Glutamatergic neuron (in vitro differentiated cells): ENCODE data around the gene THSD8. TPM values are rescaled to one million over a fixed set of nuclear protein-coding genes. Genes with fewer than 3 reads are reported as not detected.
"Not testable (repeated sequence)": the region's sequence is repeated elsewhere in the genome, so short reads cannot be mapped to it uniquely, and the experiment has no call there.

Experiments used
- DNase-seq: peaks from one replicate; pipeline ENCODE4 v3.0.0; 2022
- H3K27ac Mint-ChIP-seq: one replicate; pipeline ENCODE4 v1.8.0; 2020; ENCODE audit warnings: mild to moderate bottlenecking, mixed read lengths, inconsistent platforms; ENCODE audit not compliant: unreplicated experiment
- H3K27me3 Mint-ChIP-seq: one replicate; pipeline ENCODE4 v1.8.0; 2020; ENCODE audit warnings: mild to moderate bottlenecking, moderate library complexity, mixed read lengths, inconsistent platforms; ENCODE audit not compliant: unreplicated experiment
- H3K36me3 Mint-ChIP-seq: one replicate; pipeline ENCODE4 v1.8.0; 2020; ENCODE audit warnings: mild to moderate bottlenecking, mixed read lengths, inconsistent platforms; ENCODE audit not compliant: unreplicated experiment
- H3K4me1 Mint-ChIP-seq: one replicate; pipeline ENCODE4 v1.8.0; 2020; ENCODE audit warnings: mild to moderate bottlenecking, low read depth, mixed read lengths, inconsistent platforms; ENCODE audit not compliant: unreplicated experiment
- H3K4me3 Mint-ChIP-seq: one replicate; pipeline ENCODE4 v1.8.0; 2020; ENCODE audit warnings: mild to moderate bottlenecking, mixed read lengths, inconsistent platforms; ENCODE audit not compliant: unreplicated experiment
- H3K9me3 Mint-ChIP-seq: one replicate; pipeline ENCODE4 v1.8.0; 2020; ENCODE audit warnings: mild to moderate bottlenecking, moderate library complexity, mixed read lengths, inconsistent platforms; ENCODE audit not compliant: unreplicated experiment
- CTCF ChIP-seq: fragments of 200-600 bp; sonication (generic); IDR thresholded peaks from one replicate; pipeline ENCODE4 v1.5.0; 2021; ENCODE audit not compliant: partially characterized antibody, unreplicated experiment
- total RNA-seq: library from RNA; stranded (reverse); fragmentation: NEBNext Ultra II Directional; extraction: Animal tissue kit (Norgen Biotek cat#: 25700); gene quantifications from one replicate; pipeline ENCODE4 v1.2.1, GENCODE V29; 2021; ENCODE audit not compliant: unreplicated experiment

THSD8 gene
- total RNA-seq, 1 donor from 2014 or later, result 14.4 TPM

GRCh38 chr19:12796146-12797071 lies 5.5 kb upstream of the THSD8 start:
- H3K27ac Mint-ChIP-seq, result no peak overlapping the region
- peak; percentile 88 for TF ChIP-seq CTCF

GRCh38 chr19:12797141-12797587 lies 4.7 kb upstream of the THSD8 start:
- Mint-ChIP-seq H3K36me3 (no peaks in the 10 kb centered on the region), H3K4me1 (peaks cover 20% of the 10 kb centered on the region), H3K27ac (no peak overlapping the region), H3K27me3 (peaks cover 12% of the 10 kb centered on the region), H3K9me3 (peaks cover 19% of the 10 kb centered on the region), H3K4me3 (no peak overlapping the region)
- TF ChIP-seq CTCF, result no peak
- no peak for DNase-seq

More at GRCh38 chr19:12796146-12797071, 5.5 kb upstream of the THSD8 start:
- H3K4me1 Mint-ChIP-seq, result peaks cover 19% of the 10 kb centered on the region
- H3K9me3 Mint-ChIP-seq, result peaks cover 15% of the 10 kb centered on the region
- no peaks in the 10 kb centered on the region for H3K36me3 Mint-ChIP-seq
- H3K4me3 Mint-ChIP-seq, result peak overlapping the region; percentile 52
- DNase-seq, result peak; percentile 81
- peaks cover 11% of the 10 kb centered on the region for H3K27me3 Mint-ChIP-seq

GRCh38 chr19:12797607-12798006 lies 4.3 kb upstream of the THSD8 start:
- peaks cover 16% of the 10 kb centered on the region for H3K27me3 Mint-ChIP-seq
- not testable (repeated sequence) for H3K27ac Mint-ChIP-seq, DNase-seq, H3K36me3 Mint-ChIP-seq, H3K4me3 Mint-ChIP-seq
- H3K9me3 Mint-ChIP-seq, result peaks cover 22% of the 10 kb centered on the region
- H3K4me1 Mint-ChIP-seq, result peaks cover 25% of the 10 kb centered on the region

- Mint-ChIP-seq H3K27me3 (peaks cover 15% of the 10 kb centered on the region), H3K4me3 (peak overlapping the region; percentile 94), H3K4me1 (peaks cover 21% of the 10 kb centered on the region), H3K9me3 (peaks cover 17% of the 10 kb centered on the region), H3K27ac (no peak overlapping the region), H3K36me3 (no peaks in the 10 kb centered on the region)
- TF ChIP-seq CTCF, result no peak
- no peak for DNase-seq
Measured at GRCh38 chr19:12799742-12800465, 2.0 kb upstream of the THSD8 start.

- Mint-ChIP-seq H3K27ac (no peak overlapping the region), H3K27me3 (peaks cover 15% of the 10 kb centered on the region), H3K36me3 (no peaks in the 10 kb centered on the region), H3K4me3 (peak overlapping the region; percentile 94), H3K4me1 (peaks cover 21% of the 10 kb centered on the region), H3K9me3 (peaks cover 17% of the 10 kb centered on the region)
- no peak for DNase-seq
- TF ChIP-seq CTCF, result no peak
Measured at GRCh38 chr19:12800466-12800770, 1.5 kb upstream of the THSD8 start.
